HepG2 (cell line): ENCODE data around the gene CAPN12. TPM values are rescaled to one million over a fixed set of nuclear protein-coding genes. Genes with fewer than 3 reads are reported as not detected.

Source experiments
- BRF2 ChIP-seq: sonication (generic); formaldehyde crosslinking; IDR thresholded peaks from 2 replicates; pipeline ENCODE4 v1.8.1; 2022; ENCODE audit warnings: mild to moderate bottlenecking, missing genetic modification reagents
- HIC2 ChIP-seq: sonication (generic); formaldehyde crosslinking; IDR thresholded peaks from 2 replicates; pipeline ENCODE4 v1.9.0; 2022; ENCODE audit warnings: low read depth, missing genetic modification reagents
- HMG20B ChIP-seq: conservative IDR thresholded peaks from 2 replicates; pipeline ENCODE4 v1.6.1; 2016; ENCODE audit warnings: missing genetic modification reagents, missing compliant biosample characterization
- HNF4G ChIP-seq, 2 experiments: sonication (generic) in 1 of 2; formaldehyde crosslinking in 1 of 2; IDR thresholded peaks; 2 replicates each; pipeline versions ENCODE4 v1.4.0 to v1.6.1; 2011 to 2020; ENCODE audit warnings: borderline replicate concordance in 2 of 2, low read depth in 2 of 2, mild to moderate bottlenecking in 2 of 2, low read length in 1 of 2, missing genetic modification reagents in 1 of 2, moderate library complexity in 1 of 2
- HNRNPH1 ChIP-seq: fragments of 200-400 bp; formaldehyde crosslinking; optimal IDR thresholded peaks from 2 replicates; pipeline ENCODE3; 2017; ENCODE audit warnings: mild to moderate bottlenecking, low read depth, low read length
- MAFF ChIP-seq: IDR thresholded peaks from 2 replicates; pipeline ENCODE4 v1.6.1; 2011; ENCODE audit warnings: low read depth, low read length, improper control_type of control experiment
- NR0B2 ChIP-seq: sonication (generic); formaldehyde crosslinking; IDR thresholded peaks from 2 replicates; pipeline ENCODE4 v1.4.0; 2020; ENCODE audit warnings: mild to moderate bottlenecking, missing genetic modification reagents
- PHF5A ChIP-seq: IDR thresholded peaks from one replicate; pipeline ENCODE4 v1.6.1; 2018; ENCODE audit warnings: low read depth, missing genetic modification reagents; ENCODE audit not compliant: unreplicated experiment
- POGZ ChIP-seq: sonication (generic); formaldehyde crosslinking; IDR thresholded peaks from 2 replicates; pipeline ENCODE4 v1.4.0; 2020; ENCODE audit warnings: mild to moderate bottlenecking, missing genetic modification reagents
- SRSF1 ChIP-seq: fragments of 200-400 bp; formaldehyde crosslinking; optimal IDR thresholded peaks from 2 replicates; pipeline ENCODE3; 2017; ENCODE audit warnings: mild to moderate bottlenecking, low read depth, low read length, moderate library complexity
- TMF1 ChIP-seq: sonication (generic); formaldehyde crosslinking; IDR thresholded peaks from 2 replicates; pipeline ENCODE4 v1.8.1; 2022; ENCODE audit warnings: low read depth, missing genetic modification reagents
- ZNF577 ChIP-seq: sonication (generic); formaldehyde crosslinking; IDR thresholded peaks from 2 replicates; pipeline ENCODE4 v1.4.0; 2020; ENCODE audit warnings: mild to moderate bottlenecking, low read depth, missing genetic modification reagents, borderline replicate concordance
- ZNF619 ChIP-seq: sonication (generic); formaldehyde crosslinking; IDR thresholded peaks from 2 replicates; pipeline ENCODE4 v1.4.0; 2020; ENCODE audit warnings: mild to moderate bottlenecking, missing genetic modification reagents
- ZSCAN9 ChIP-seq: IDR thresholded peaks from 2 replicates; pipeline ENCODE4 v1.6.1; 2016; ENCODE audit warnings: borderline replicate concordance
- polyA plus RNA-seq, 8 experiments: library from polyadenylated mRNA; depleted of rRNA in 3 of 8; stranded (reverse) in 7 of 8; unstranded in 1 of 8; fragments of >200 nt; fragmentation: Illumina TruSeq in 4 of 8; extraction: Trizol in 4 of 8; gene quantifications; 2 replicates each; pipeline versions ENCODE4 v1.2.1 to v1.2.3, GENCODE V29; 2011 to 2016; ENCODE audit warnings: low read depth in 4 of 8, missing spikeins in 1 of 8, mixed read lengths in 1 of 8; ENCODE audit not compliant: insufficient read depth in 1 of 8
- total RNA-seq, 5 experiments: library from RNA; depleted of rRNA; stranded (reverse); fragments of >200 nt; fragmentation: Illumina TruSeq; extraction: Trizol; gene quantifications; 2 replicates each; pipeline ENCODE4 v1.2.3, GENCODE V29; 2016; ENCODE audit warnings: low read depth in 1 of 5
- TF ChIP-seq, protein P1 (sequence below): sonication (generic); formaldehyde crosslinking; IDR thresholded peaks from 2 replicates; pipeline ENCODE4 v1.4.0; 2020; ENCODE audit warnings: missing genetic modification reagents
- TF ChIP-seq, protein P2 (sequence below): sonication (generic); formaldehyde crosslinking; IDR thresholded peaks from 2 replicates; pipeline ENCODE4 v1.5.0; 2020; ENCODE audit warnings: mild to moderate bottlenecking, missing genetic modification reagents, borderline replicate concordance
- TF ChIP-seq, protein P3 (sequence below): sonication (generic); formaldehyde crosslinking; IDR thresholded peaks from 2 replicates; pipeline ENCODE4 v1.9.0; 2021; ENCODE audit warnings: missing genetic modification reagents, mild to moderate bottlenecking, borderline replicate concordance
- TF ChIP-seq, protein P4 (sequence below): sonication (generic); formaldehyde crosslinking; IDR thresholded peaks from 2 replicates; pipeline ENCODE4 v1.4.0; 2020; ENCODE audit warnings: mild to moderate bottlenecking, missing genetic modification reagents

CAPN12 gene
- total and polyA plus RNA-seq, 2 of the 13 experiments (the other 11 are each of a cell fraction or from before 2014, with no cell fraction given): 1.6 to 13.6 TPM

DNA sequence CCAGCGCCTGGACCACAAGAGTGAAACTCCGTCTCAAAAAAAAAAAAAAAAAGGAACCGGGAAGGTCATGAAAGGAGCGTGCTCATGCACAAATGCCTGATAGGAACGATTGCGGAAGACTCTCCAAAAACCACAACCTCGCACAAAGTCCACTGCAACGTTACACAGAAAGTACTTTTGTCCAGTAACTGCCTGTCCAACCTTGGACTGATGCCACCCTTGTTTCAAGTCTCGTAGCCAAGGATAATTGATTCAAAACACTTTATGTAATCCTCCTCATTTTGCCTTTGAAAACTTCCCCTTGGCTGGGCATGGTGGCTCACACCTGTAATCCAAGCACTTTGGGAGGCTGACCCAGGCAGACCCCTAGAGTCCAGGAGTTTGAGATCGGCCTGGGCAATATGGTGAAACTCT, 15.3 kb upstream of the CAPN12 start (continued):
- TF ChIP-seq, protein P1, sequence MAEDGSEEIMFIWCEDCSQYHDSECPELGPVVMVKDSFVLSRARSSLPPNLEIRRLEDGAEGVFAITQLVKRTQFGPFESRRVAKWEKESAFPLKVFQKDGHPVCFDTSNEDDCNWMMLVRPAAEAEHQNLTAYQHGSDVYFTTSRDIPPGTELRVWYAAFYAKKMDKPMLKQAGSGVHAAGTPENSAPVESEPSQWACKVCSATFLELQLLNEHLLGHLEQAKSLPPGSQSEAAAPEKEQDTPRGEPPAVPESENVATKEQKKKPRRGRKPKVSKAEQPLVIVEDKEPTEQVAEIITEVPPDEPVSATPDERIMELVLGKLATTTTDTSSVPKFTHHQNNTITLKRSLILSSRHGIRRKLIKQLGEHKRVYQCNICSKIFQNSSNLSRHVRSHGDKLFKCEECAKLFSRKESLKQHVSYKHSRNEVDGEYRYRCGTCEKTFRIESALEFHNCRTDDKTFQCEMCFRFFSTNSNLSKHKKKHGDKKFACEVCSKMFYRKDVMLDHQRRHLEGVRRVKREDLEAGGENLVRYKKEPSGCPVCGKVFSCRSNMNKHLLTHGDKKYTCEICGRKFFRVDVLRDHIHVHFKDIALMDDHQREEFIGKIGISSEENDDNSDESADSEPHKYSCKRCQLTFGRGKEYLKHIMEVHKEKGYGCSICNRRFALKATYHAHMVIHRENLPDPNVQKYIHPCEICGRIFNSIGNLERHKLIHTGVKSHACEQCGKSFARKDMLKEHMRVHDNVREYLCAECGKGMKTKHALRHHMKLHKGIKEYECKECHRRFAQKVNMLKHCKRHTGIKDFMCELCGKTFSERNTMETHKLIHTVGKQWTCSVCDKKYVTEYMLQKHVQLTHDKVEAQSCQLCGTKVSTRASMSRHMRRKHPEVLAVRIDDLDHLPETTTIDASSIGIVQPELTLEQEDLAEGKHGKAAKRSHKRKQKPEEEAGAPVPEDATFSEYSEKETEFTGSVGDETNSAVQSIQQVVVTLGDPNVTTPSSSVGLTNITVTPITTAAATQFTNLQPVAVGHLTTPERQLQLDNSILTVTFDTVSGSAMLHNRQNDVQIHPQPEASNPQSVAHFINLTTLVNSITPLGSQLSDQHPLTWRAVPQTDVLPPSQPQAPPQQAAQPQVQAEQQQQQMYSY (CRISPR knock-in tag): no peak; the same call in 1 of the 2 replicates
- TF ChIP-seq PHF5A (CRISPR knock-in tag): peak; percentile 24
- TF ChIP-seq POGZ (CRISPR knock-in tag): peak; percentile 78
- no peak for TF ChIP-seq SRSF1
- 0 out of 2 replicates have a peak, but pooled peaks have one; percentile 14 for TF ChIP-seq MAFF
- TF ChIP-seq NR0B2 (CRISPR knock-in tag): no peak
- TF ChIP-seq TMF1: no peak
- 0 out of 2 replicates have a peak, but pooled peaks have one; percentile 23 for TF ChIP-seq BRF2 (CRISPR knock-in tag)
- TF ChIP-seq, protein P2, sequence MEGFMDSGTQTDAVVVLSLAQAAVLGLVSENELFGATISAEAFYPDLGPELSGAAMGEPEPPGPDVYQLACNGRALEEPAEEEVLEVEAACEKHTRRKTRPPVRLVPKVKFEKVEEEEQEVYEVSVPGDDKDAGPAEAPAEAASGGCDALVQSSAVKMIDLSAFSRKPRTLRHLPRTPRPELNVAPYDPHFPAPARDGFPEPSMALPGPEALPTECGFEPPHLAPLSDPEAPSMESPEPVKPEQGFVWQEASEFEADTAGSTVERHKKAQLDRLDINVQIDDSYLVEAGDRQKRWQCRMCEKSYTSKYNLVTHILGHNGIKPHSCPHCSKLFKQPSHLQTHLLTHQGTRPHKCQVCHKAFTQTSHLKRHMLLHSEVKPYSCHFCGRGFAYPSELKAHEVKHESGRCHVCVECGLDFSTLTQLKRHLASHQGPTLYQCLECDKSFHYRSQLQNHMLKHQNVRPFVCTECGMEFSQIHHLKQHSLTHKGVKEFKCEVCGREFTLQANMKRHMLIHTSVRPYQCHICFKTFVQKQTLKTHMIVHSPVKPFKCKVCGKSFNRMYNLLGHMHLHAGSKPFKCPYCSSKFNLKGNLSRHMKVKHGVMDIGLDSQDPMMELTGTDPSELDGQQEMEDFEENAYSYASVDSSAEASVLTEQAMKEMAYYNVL (CRISPR knock-in tag): peak; percentile 91; the same call in 1 of the 2 replicates
- TF ChIP-seq ZNF619 (CRISPR knock-in tag): no peak
- TF ChIP-seq ZSCAN9 (CRISPR knock-in tag): peak; percentile 84; the same call in 1 of the 2 replicates
- peak; percentile 95 for TF ChIP-seq HNF4G (IDR thresholded peaks at IDR 0.05; ENCODE audit: borderline replicate concordance, low read depth, low read length)
- TF ChIP-seq HNF4G (CRISPR knock-in tag; IDR thresholded peaks at IDR 0.05; ENCODE audit: borderline replicate concordance, low read depth): peak; percentile 92; the same call in 1 of the 2 replicates
- TF ChIP-seq HMG20B (CRISPR knock-in tag): no peak
- no peak for TF ChIP-seq ZNF577
- TF ChIP-seq, protein P3, sequence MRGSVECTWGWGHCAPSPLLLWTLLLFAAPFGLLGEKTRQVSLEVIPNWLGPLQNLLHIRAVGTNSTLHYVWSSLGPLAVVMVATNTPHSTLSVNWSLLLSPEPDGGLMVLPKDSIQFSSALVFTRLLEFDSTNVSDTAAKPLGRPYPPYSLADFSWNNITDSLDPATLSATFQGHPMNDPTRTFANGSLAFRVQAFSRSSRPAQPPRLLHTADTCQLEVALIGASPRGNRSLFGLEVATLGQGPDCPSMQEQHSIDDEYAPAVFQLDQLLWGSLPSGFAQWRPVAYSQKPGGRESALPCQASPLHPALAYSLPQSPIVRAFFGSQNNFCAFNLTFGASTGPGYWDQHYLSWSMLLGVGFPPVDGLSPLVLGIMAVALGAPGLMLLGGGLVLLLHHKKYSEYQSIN (CRISPR knock-in tag): no peak
- TF ChIP-seq HNRNPH1: no peak
- TF ChIP-seq, protein P4, sequence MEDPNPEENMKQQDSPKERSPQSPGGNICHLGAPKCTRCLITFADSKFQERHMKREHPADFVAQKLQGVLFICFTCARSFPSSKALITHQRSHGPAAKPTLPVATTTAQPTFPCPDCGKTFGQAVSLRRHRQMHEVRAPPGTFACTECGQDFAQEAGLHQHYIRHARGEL: no peak
- TF ChIP-seq HIC2 (CRISPR knock-in tag): peak; percentile 69; the same call in 1 of the 2 replicates
